GM21528 (cell line): ENCODE measurements around the gene OR52M1.

Experiments
- ATAC-seq: cut with Tn5 transposase; IDR thresholded peaks from one replicate; pipeline ENCODE4 v1.9.1; 2021; ENCODE audit warnings: mild to moderate bottlenecking, moderate library complexity; ENCODE audit not compliant: unreplicated experiment, low FRiP score

The OR52M1 gene

GRCh38 chr11:4560467-4560866, 15.5 kb downstream of the OR52M1 start:
- ATAC-seq, result no peak

- no peak for ATAC-seq
These were observed 20.4 kb downstream of the OR52M1 start for GRCh38 chr11:4565371-4565770.

- no peak for ATAC-seq
These were observed 24.1 kb downstream of the OR52M1 start for GRCh38 chr11:4569075-4569474.

GRCh38 chr11:4576880-4577279, 31.9 kb downstream of the OR52M1 start:
- no peak for ATAC-seq

GRCh38 chr11:4577761-4578160, 32.8 kb downstream of the OR52M1 start:
- no peak for ATAC-seq

GRCh38 chr11:4578624-4579023, 33.6 kb downstream of the OR52M1 start:
- ATAC-seq, result no peak

GRCh38 chr11:4580124-4580523, 35.1 kb downstream of the OR52M1 start:
- ATAC-seq, result no peak

- no peak for ATAC-seq
These were observed 36.5 kb downstream of the OR52M1 start, which contains the start of gene OR52I2 for GRCh38 chr11:4581443-4581842. Gene OR52I2, plus strand, starts transcription at chr11:4581743.

- no peak for ATAC-seq
These were observed 44.0 kb downstream of the OR52M1 start for GRCh38 chr11:4589017-4589416.

- ATAC-seq, result no peak
These were observed 48.7 kb downstream of the OR52M1 start, which contains the start of gene OR52I1 for GRCh38 chr11:4593739-4594138. Gene OR52I1, plus strand, starts transcription at chr11:4594039. Its CDS starts 0 bp downstream, at chr11:4594039.
